Muscle layer of colon (tissue), 2 donors: Measurements from ENCODE around the gene ENOSF1.

ENCODE experiments used
- H3K27ac ChIP-seq: one replicate; pipeline ENCODE4 v1.7.0; 2013; ENCODE audit warnings: low read depth, mild to moderate bottlenecking, low read length, moderate library complexity
- H3K27me3 ChIP-seq, 2 donors: one replicate each; pipeline ENCODE4 v1.7.0; 2013; ENCODE audit warnings: low read length in 2 of 2, mild to moderate bottlenecking in 2 of 2; ENCODE audit not compliant: insufficient read depth in 2 of 2, control insufficient read depth in 1 of 2
- H3K36me3 ChIP-seq: one replicate; pipeline ENCODE4 v1.7.0; 2013; ENCODE audit warnings: mild to moderate bottlenecking, low read length; ENCODE audit not compliant: insufficient read depth
- H3K4me1 ChIP-seq: one replicate; pipeline ENCODE4 v1.7.0; 2013; ENCODE audit warnings: mild to moderate bottlenecking, low read length; ENCODE audit not compliant: insufficient read depth
- H3K4me3 ChIP-seq, 2 donors: one replicate each; pipeline ENCODE4 v1.7.0; 2013; ENCODE audit warnings: low read length in 2 of 2, low read depth in 1 of 2, mild to moderate bottlenecking in 1 of 2, moderate library complexity in 1 of 2
- H3K9ac ChIP-seq: one replicate; pipeline ENCODE4 v1.7.0; 2013; ENCODE audit warnings: low read length
- H3K9me3 ChIP-seq: one replicate; pipeline ENCODE4 v1.7.0; 2013; ENCODE audit warnings: mild to moderate bottlenecking, low read length
- donor health status: abdominal sarcoma.
- donor health status: Adenocarcinoma of cecum.

The ENOSF1 gene

GRCh38 chr18:681985-682384, 30.4 kb downstream of the ENOSF1 start:
- no peaks in the 10 kb centered on the region for H3K4me1 ChIP-seq
- no peaks in the 10 kb centered on the region for H3K9me3 ChIP-seq
- no peak overlapping the region for H3K4me3 ChIP-seq
- H3K27ac ChIP-seq = no peak overlapping the region
- H3K27me3 ChIP-seq = no peaks in the 10 kb centered on the region
- H3K9ac ChIP-seq = no peak overlapping the region
- H3K36me3 ChIP-seq = peaks cover 43% of the 10 kb centered on the region

- Histone ChIP-seq H3K36me3 (peaks cover 36% of the 10 kb centered on the region), H3K27me3 (no peaks in the 10 kb centered on the region), H3K9me3 (no peaks in the 10 kb centered on the region), H3K27ac (no peak overlapping the region), H3K4me1 (peaks cover under 1% of the 10 kb centered on the region), H3K4me3 (no peak overlapping the region), H3K9ac (no peak overlapping the region)
Observed at GRCh38 chr18:680392-680791, 32.0 kb downstream of the ENOSF1 start.

- Histone ChIP-seq H3K9me3 (no peaks in the 10 kb centered on the region), H3K27me3 (no peaks in the 10 kb centered on the region), H3K27ac (no peak overlapping the region), H3K4me3 (no peak overlapping the region), H3K4me1 (peaks cover 8% of the 10 kb centered on the region), H3K9ac (no peak overlapping the region), H3K36me3 (peaks cover 38% of the 10 kb centered on the region)
Observed at GRCh38 chr18:679516-679915, 32.9 kb downstream of the ENOSF1 start.

GRCh38 chr18:678482-679182, 33.8 kb downstream of the ENOSF1 start:
- no peaks in the 10 kb centered on the region for H3K9me3 ChIP-seq
- H3K36me3 ChIP-seq = peaks cover 38% of the 10 kb centered on the region
- H3K27me3 ChIP-seq = no peaks in the 10 kb centered on the region
- no peak overlapping the region for H3K9ac ChIP-seq
- H3K27ac ChIP-seq = no peak overlapping the region
- no peak overlapping the region for H3K4me3 ChIP-seq
- peaks cover 15% of the 10 kb centered on the region for H3K4me1 ChIP-seq

- Histone ChIP-seq H3K4me1 (peaks cover 19% of the 10 kb centered on the region), H3K27ac (no peak overlapping the region), H3K9me3 (no peaks in the 10 kb centered on the region), H3K4me3 (no peak overlapping the region), H3K27me3 (no peaks in the 10 kb centered on the region), H3K36me3 (peaks cover 32% of the 10 kb centered on the region), H3K9ac (no peak overlapping the region)
Observed at GRCh38 chr18:677951-678381, 34.5 kb downstream of the ENOSF1 start.

- no peak overlapping the region for H3K9ac ChIP-seq
- peaks cover 28% of the 10 kb centered on the region for H3K36me3 ChIP-seq
- H3K27ac ChIP-seq = no peak overlapping the region
- H3K4me3 ChIP-seq = no peak overlapping the region
- no peaks in the 10 kb centered on the region for H3K9me3 ChIP-seq
- peaks cover 21% of the 10 kb centered on the region for H3K4me1 ChIP-seq
- H3K27me3 ChIP-seq = no peaks in the 10 kb centered on the region
Observed at GRCh38 chr18:677145-677544, 35.3 kb downstream of the ENOSF1 start.

- Histone ChIP-seq H3K4me1 (peaks cover 21% of the 10 kb centered on the region), H3K9ac (no peak overlapping the region), H3K27me3 (no peaks in the 10 kb centered on the region), H3K36me3 (peaks cover 24% of the 10 kb centered on the region), H3K9me3 (no peaks in the 10 kb centered on the region), H3K4me3 (no peak overlapping the region), H3K27ac (no peak overlapping the region)
Observed at GRCh38 chr18:676736-677135, 35.7 kb downstream of the ENOSF1 start.

GRCh38 chr18:676069-676468, 36.4 kb downstream of the ENOSF1 start:
- no peaks in the 10 kb centered on the region for H3K27me3 ChIP-seq
- no peaks in the 10 kb centered on the region for H3K9me3 ChIP-seq
- peaks cover 17% of the 10 kb centered on the region for H3K36me3 ChIP-seq
- H3K27ac ChIP-seq = no peak overlapping the region
- H3K4me1 ChIP-seq = peaks cover 21% of the 10 kb centered on the region
- no peak overlapping the region for H3K9ac ChIP-seq
- H3K4me3 ChIP-seq = no peak overlapping the region

- no peak overlapping the region for H3K27ac ChIP-seq
- H3K9ac ChIP-seq = no peak overlapping the region
- H3K36me3 ChIP-seq = peaks cover 19% of the 10 kb centered on the region
- no peaks in the 10 kb centered on the region for H3K9me3 ChIP-seq
- no peak overlapping the region for H3K4me3 ChIP-seq
- H3K4me1 ChIP-seq = peaks cover 21% of the 10 kb centered on the region
- H3K27me3 ChIP-seq = no peaks in the 10 kb centered on the region
Observed at GRCh38 chr18:675307-675706, 37.1 kb downstream of the ENOSF1 start.

GRCh38 chr18:673769-674168, 38.7 kb downstream of the ENOSF1 start:
- peaks cover 21% of the 10 kb centered on the region for H3K4me1 ChIP-seq
- H3K9ac ChIP-seq = no peak overlapping the region
- no peak overlapping the region for H3K27ac ChIP-seq
- H3K27me3 ChIP-seq = no peaks in the 10 kb centered on the region
- no peak overlapping the region for H3K4me3 ChIP-seq
- H3K9me3 ChIP-seq = no peaks in the 10 kb centered on the region
- H3K36me3 ChIP-seq = peaks cover 16% of the 10 kb centered on the region

- Histone ChIP-seq H3K9ac (no peak overlapping the region), H3K4me1 (peaks cover 21% of the 10 kb centered on the region), H3K36me3 (peaks cover 12% of the 10 kb centered on the region), H3K9me3 (no peaks in the 10 kb centered on the region), H3K4me3 (no peak overlapping the region), H3K27me3 (no peaks in the 10 kb centered on the region), H3K27ac (no peak overlapping the region)
Observed at GRCh38 chr18:673317-673716, 39.1 kb downstream of the ENOSF1 start.

- Histone ChIP-seq H3K9ac (no peak overlapping the region), H3K9me3 (no peaks in the 10 kb centered on the region), H3K27ac (no peak overlapping the region), H3K4me1 (peaks cover 21% of the 10 kb centered on the region), H3K4me3 (no peak overlapping the region), H3K27me3 (no peaks in the 10 kb centered on the region), H3K36me3 (peaks cover 10% of the 10 kb centered on the region)
Observed at GRCh38 chr18:671405-671804, 41.0 kb downstream of the ENOSF1 start.
